GM18508 (cell line): ENCODE measurements around the gene DISC1.

Experiments used
- ATAC-seq: cut with Tn5 transposase; IDR thresholded peaks from one replicate; pipeline ENCODE4 v1.9.1; 2021; ENCODE audit warnings: moderate number of reproducible peaks; ENCODE audit not compliant: insufficient read depth, unreplicated experiment

The DISC1 gene

DNA sequence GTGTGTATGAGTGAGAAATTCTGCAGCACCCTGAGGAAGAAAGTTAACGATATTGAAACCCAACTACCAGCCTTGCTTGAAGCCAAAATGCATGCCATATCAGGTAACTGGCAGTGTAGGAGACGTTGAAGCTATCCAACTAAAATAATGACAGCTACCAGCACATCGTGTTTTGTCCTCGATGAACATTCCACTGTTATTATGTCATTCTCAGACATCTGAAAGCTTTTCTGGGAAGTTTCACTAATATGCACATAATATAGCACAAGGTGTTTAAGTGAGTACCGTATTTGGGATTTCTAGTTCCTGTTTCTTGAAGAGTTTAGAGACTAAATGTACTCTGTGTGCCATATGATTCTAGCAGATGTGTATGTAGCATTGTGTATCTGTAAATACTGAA, 173.5 kb downstream of the DISC1 start:
- ATAC-seq, result no peak

DNA sequence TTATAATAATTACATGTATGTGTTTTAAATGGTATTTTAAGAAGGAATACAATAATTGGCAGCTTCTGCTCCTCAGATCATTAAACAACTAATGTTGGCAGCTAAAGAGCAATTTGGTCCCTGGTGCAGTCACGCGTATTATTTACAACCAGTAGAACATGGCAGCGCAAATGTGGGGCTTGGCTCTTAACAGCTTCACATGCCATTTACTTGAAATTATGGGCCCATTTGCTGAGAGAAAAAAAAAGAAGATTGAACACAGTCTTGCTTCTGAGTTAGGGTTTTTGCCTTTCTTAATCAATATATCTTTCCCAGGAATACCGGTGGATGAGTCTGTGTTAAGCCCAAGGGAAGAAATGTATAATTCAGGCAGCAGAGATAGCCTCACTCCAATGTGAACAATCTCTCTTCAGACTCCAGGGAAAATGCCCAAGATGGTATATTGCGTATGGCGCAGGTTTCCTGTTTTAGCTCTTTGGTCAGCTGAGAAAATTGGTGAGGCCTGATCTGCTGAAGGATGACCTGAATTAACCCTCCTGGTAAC, 174.5 kb downstream of the DISC1 start:
- ATAC-seq, result no peak

DNA sequence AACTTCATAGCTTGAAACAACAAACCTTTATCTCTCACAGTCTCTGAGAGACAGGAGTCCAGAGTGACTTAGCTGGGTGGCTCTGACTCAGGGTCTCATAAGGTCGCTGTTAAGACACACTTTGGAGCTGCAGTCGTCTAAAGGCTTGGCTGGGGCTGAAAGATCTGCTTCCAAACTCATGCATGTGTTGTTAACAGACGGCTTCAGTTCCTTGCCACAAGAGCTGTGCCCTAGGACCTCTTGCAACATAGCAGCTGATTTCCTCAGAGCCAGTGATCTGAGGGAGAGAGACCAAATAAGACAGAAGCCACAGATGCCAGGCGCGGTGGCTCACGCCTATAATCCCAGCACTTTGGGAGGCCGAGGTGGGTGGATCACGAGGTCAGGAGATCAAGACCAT, 176.8 kb downstream of the DISC1 start:
- ATAC-seq, result no peak

DNA sequence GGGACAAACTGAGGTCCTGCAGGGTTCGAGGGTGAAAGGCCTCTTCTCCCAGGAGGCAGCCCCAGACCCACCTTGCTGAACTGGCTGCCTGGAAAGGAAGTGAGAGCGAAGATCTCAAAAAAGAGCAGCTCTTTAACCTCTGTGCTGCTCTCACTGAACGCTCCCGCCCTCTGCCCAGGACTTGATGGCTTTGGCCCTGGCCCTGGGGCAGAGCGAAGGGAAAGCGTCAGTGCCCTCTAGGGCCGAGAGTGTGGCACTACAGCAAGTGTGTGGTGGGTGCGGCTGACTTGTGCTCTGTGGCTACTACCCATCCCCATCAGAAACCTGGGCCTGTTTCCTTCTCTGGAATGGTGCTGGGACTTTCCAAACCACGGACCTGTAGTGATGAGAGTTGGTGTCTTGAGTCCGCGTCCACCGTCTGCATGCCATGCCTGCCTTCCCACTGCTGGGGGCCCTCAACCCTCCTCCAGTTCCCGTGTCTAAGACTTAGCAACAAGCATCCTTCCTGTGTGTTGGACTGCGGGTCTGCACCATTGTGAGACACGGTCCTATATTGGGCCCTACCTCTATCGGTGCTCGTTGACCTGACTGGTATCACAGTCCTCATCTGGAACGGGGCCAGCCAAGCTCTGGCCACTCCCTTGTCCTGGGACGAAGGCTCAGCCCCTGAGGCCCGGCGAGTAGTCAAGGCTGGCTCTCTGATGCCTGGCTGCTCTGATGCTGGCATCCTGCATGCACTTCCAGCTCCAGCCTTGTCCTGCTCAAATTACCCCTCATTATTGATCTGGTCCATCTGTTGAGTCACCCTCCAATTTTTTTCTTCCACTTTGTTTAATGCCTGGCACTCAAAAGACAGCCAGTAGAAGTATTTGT, 180.3 kb downstream of the DISC1 start:
- ATAC-seq, result no peak

DNA sequence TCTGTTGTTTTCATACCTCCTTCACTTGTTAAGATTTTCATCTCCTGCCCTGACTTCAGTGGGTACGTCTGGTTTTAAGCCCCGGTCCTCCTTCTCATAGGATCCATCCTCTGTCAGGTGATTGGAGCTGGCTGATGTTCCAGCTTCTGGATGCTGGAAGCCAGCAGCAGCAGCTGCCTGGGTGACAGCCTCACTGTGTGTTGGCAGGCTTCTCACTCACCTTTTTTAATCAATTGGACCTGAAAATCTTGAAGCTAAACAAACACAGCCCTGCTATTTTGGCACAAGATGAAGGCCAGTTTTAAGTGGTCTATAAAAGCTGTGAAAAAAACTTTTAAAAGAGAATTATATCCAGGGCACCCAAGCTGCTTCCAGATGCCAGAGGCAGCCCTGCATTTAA, 181.0 kb downstream of the DISC1 start:
- no peak for ATAC-seq

DNA sequence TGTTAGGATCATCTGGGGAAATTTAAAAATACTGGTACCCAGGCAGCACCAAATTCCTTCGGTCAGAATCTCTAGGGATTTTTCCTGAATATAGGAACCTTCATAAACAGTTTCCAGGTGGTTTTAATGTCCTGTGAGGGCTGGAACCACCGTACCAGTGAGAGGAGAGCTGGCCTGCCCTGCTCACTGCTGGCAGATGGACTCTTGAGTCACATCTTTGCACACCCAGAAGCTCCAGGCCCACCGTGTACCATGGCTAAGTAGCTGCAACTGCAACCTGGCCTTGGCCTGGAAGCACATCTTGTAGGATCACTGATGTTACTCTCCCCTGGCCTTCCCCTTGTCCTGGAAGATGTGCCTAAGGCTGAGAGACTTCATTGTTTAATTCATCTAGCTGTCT, 181.5 kb downstream of the DISC1 start:
- ATAC-seq, result no peak

GRCh38 chr1:231808990-231809389, 182.4 kb downstream of the DISC1 start:
- no peak for ATAC-seq

DNA sequence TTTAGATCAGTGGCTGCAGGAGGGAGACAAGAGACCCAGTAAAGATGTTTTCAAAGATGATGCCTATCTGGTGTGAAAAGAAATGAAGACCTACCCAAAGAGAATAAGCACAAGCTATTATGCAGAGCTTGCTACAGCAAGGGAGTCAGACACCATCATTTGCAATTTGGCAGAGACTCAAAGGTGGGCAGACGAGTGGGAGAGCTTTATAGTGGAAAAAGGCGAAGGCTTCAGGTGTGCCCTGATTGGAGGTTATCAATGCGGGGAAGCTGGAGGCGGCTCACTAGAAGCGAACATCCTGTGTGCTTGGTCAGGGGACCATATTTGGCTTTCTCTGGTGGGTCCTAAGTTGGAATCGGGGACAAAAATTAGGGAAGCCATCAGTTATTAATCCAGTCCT, 183.8 kb downstream of the DISC1 start:
- no peak for ATAC-seq

- ATAC-seq, result no peak
Observed at GRCh38 chr1:231814021-231814420, 187.4 kb downstream of the DISC1 start.

DNA sequence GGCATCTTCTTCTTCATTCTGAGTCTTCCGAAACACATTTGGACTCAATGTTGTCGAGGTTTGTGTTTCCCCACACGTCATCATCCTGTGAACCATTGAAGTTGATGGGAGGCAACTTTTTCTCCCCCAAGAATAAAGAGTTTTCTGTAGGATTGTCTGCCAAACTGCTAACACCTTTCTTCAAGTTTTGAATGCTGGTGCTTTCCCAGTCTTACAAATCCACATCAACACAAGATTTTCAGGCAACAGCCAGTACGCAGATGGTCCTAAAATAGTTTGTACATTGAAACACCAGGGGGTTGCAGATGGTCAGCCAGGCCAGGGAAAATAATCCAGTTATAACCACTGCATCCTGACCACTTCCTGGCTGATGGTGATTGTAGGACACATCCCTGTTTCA, 187.9 kb downstream of the DISC1 start:
- ATAC-seq, result no peak

GRCh38 chr1:231817801-231818200, 191.2 kb downstream of the DISC1 start:
- ATAC-seq, result no peak

DNA sequence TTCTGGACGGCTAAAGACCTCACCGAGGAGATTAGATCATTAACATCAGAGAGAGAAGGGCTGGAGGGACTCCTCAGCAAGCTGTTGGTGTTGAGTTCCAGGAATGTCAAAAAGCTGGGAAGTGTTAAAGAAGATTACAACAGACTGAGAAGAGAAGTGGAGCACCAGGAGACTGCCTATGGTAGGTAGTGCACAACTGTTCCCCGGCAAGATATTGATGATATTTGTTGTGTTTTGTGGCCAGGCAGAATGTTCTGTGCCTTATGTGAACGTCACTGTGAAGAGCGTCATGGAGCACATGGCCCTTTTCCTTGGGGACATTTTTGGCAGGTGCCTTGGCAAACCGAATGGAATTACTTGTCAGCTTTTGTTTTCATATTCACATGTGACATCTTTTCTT, 191.7 kb downstream of the DISC1 start:
- ATAC-seq, result no peak

- no peak for ATAC-seq
Observed at GRCh38 chr1:231821281-231821680, 194.7 kb downstream of the DISC1 start.

DNA sequence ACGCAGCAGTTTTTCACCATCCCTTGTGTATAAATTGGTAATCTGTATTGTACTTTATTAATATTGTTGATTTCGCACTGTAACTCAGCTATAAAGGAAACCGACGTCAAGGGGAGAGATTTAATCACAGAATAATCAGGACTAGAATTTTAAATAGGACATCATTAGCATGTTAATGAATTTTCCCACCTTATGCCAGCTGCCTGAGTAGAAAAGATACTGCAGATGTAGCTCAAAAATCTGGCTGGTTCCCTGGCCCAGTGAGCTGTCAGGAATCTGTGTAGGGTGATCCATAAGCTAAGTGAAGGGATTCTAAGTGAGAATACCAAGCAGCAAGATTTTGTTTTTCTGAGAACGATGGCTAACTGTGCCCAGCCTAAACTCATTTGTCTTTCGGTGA, 195.5 kb downstream of the DISC1 start:
- ATAC-seq, result no peak

- ATAC-seq, result no peak
Observed at GRCh38 chr1:231826566-231826965, 200.0 kb downstream of the DISC1 start.

DNA sequence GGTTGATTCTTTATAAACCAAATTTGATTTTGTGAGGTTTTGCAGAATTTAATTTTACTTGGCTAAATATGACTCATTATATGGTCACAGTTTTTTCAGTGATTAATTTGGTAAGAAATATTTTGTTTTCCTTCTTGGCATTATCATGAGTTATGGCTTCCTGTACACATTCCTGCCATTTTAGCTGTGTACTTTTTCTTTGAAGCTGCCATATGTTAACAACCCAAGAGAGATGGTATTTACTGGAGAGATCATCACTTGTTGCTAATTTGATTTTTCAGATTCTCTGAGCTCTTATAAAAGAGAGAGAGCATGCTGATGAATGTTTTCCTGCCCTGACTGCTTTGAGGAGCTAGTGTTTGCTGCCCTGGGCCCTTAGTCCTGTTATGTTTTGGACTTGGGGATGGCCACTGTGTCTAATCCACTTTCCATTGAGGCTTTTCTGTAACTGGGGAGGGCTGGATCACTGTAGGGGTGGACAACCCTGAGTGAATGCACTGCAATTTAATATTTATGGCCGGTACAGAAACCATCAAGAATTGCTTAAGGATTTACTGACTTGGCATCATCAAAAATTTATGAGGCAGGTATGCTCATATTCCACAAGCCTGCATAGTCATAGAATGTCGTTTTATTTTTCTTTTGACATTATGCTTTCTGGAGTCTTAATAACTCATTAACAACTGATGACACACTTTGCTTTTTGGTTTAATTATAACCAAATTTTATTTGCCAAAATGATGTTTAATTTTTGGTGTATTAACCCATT, 200.9 kb downstream of the DISC1 start:
- no peak for ATAC-seq

GRCh38 chr1:231828182-231828920, 201.8 kb downstream of the DISC1 start:
- no peak for ATAC-seq

- ATAC-seq, result no peak
Observed at GRCh38 chr1:231829332-231829731, 202.7 kb downstream of the DISC1 start.

- no peak for ATAC-seq
Observed at GRCh38 chr1:231836227-231836893, 209.8 kb downstream of the DISC1 start.

GRCh38 chr1:231838521-231838920, 211.9 kb downstream of the DISC1 start:
- no peak for ATAC-seq
